Measurements from ENCODE around the gene RBM23.

RBM23 gene

DNA sequence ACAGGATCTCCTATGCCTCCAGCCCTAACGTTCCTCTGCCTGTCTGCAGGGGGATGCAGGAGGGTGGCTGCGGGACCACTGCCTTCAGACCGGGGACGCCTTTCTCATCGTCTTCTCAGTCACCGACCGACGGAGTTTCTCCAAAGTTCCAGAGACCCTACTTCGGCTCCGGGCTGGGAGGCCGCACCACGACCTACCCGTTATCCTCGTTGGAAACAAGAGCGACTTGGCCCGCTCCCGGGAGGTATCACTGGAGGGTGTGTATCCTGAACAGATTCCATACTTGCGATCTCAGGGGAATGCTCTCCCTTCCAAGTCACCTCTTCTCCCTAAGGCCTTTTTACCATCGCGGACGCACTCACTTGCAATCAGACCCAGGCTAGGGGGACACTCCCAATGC, 33.0 kb downstream of the RBM23 start:
- no peak for DNase-seq (ENCODE audit: low spot score)

DNA sequence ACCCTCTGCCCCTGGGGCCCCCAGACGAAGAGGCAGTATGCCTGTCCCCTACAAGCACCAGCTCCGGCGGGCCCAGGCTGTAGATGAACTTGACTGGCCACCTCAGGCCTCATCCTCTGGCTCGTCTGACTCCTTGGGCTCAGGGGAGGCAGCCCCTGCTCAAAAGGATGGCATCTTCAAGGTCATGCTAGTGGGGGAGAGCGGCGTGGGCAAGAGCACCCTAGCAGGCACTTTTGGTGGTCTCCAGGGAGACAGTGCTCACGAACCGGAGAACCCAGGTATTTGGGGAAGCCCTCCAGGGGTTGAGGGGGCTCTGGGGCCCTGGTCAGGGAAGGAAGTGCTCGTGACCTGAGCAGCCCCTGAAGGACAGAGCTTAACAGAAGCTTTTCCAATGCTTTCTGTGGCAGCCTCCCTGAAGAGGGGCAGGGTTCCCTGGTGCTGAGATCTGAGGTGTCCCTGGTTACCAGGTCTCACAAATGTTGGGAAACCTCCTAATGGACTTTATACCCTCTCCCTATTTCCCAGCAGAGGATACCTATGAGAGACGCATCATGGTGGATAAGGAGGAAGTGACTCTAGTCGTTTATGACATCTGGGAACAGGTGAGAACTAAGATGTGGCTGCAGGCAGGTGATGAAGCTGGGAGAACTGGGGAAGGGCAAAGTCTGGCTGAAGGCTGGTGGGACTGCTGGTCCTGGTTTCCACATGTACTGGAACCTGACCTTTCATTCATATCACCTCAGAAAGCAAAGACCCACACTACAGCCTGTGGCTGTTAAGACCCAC, 34.0 kb downstream of the RBM23 start:
- DNase-seq (ENCODE audit: low spot score) = no peak

DNA sequence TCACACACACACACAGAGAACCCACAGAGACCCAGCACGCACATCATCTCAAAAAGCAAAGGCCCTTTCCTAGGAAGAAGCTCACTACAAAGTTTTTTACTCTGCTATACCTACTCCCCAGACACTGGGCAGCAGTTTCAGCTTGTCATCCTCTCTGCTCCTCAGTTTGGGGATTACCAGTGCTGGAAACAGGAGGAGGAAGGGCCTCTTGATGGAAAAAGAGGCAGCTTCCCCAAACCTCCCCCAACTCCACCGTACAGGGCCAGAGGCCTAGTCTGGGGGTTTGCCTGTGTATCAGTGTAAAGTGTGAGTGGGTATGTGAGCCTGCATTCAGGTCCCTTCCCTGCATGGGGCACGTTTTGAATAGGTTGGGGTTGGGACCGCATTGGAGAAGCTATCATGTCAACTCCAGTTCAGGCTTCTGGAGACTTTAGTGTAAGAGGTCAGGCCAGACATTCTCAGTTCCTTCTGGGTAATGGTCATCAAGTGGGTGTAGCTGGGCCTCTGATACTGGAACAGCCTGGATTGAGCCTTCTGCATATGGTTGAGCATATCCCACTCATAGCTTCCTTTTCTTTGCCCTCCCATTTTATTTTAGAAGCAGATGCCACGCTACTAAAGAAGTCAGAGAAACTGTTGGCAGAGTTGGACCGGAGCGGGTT, 34.7 kb downstream of the RBM23 start:
- DNase-seq (ENCODE audit: low spot score) = no peak

DNA sequence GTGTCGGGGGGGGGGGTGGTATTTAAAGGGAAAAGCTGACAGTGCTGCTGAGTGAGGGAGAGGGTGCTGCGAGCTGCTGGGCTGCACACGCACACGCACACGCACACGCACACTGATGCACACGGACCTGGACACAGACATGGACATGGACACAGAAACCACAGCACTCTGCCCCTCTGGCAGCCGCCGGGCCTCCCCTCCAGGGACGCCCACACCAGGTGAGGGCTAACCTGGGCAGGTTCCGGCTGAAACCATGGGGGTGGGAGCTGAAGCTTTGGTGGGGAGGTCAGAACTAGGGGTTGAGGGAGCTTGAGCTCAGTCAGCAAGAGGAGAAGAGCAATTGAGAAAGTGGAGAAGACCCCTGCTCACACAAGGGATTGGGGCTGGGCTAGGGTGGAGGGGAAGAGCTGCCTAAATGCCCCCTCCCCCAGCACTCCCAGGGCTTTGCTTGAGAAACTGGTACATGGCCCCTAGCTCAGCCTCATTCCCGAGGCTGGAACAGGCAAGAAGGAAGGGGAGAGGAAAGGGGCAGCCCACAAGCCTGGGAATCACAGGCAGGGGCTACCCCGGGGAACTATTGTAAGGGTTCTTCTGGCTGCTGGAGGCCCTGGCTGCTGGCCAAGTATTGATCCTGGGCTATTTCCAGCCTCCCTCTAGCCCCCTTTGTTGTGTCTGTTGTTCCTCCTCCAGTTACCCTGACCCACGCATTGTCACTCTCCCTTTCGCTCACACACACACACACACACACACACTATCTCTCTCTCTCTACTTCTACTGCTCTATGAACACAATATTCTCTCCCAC, 35.6 kb downstream of the RBM23 start, which contains the start of gene REM2:
Gene REM2 (plus strand): TSS at position 50 of the 804 bp plus-strand sequence. CDS start 66 bp downstream, at position 116.
- DNase-seq (ENCODE audit: low spot score) = no peak

DNA sequence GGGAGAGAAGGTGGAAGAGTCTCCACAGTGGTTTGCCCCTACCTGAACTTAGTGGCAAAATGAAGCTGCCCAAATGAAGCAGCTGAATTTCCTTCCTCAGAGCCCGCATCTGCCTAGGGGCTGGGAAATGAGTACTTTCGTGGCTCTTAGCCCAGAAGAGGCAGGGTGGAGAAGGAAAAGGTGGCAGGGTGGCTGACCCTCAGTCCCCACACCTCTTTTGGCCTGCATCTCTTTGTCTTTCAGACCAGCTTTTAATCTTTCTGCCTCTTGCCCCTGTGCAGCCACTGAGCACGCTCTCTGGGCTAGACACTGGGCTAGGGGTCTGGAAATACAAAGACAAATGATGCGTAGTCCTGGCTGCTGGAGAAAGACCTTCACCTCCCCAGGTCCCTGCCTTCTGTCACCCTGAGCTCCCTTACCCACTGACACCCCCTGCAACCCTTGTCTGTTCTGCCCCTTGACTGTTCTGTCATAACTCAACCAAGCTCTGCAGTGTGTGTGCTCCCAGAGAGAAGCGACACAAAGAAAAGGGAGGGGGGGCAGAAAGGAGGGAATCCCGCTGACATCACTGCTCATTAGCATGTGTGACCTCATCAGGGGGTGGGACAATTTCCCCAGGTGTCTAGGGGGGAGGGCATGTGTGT, 36.3 kb downstream of the RBM23 start:
- no peak for DNase-seq (ENCODE audit: low spot score)

DNA sequence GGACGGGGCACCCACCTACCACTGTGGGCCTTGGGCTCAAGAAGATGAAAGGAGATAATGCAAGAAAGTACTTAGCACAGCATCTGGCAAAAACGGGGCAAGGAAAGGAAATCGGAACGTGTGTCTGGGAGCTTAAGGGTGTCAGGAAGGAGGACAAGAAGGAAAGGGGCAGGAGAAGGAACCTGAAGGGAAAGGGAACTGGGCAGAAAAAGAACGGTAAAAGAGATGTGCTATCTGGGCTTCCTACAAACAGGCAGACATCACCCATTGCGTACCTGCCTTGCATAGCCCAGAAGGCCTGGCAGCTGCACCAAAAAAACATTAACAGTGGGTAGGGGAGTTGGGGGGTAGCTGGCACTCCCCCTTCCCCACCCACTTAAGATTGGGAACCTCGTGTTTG, 36.9 kb downstream of the RBM23 start:
- no peak for DNase-seq (ENCODE audit: low spot score)

DNA sequence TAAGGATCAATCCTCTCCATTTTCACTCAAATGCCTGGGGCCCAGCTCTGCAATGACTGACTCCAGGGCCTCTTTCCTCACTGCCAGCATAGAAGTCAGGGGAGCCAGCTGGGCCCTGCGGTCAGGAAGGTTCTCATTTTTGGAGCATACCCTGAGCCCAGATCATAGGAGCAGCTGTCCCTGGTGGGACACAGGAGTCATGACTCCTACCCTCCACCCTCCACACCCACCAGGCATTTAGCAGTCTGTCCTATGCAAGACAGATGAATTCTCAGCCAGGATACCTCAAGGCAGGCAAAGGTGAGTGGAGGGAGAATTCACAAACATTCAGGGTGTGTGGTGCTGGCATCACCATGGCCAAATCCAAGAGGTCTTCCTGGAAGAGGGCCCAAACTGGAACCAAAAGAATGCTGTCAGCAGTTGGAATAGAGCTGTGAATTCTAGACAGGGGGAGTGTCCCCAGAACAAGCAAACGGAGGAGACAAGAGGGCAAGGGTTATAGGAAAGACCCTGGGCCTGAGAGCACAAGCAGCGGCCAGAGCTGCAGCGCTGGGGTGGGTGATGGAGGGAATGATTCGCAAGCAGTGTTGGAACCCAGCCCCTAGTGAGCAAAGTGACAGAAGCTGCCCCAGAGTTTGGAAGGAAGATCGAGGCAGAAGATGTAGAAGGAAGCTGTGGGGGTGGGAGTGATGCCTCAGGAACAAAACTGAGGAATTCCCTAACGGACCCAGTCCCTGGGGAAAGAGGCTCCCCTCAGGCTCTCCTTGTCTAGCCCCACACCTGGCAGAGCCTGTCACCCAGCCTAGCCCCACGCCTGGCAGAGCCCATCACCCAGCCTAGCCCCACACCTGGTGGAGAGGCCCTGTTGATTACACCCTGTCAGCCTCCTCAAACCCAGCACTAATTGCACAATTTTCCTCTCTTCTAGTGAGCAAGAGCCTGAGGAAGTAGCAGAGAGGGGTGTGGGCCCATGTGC, 40.4 kb downstream of the RBM23 start:
- no peak for DNase-seq (ENCODE audit: low spot score)

- DNase-seq (ENCODE audit: low spot score) = no peak
These were observed 41.9 kb downstream of the RBM23 start for GRCh38 chr14:22877000-22877501.

GRCh38 chr14:22875748-22876319, 43.1 kb downstream of the RBM23 start:
- no peak for DNase-seq (ENCODE audit: low spot score)

- DNase-seq (ENCODE audit: low spot score) = no peak
These were observed 43.8 kb downstream of the RBM23 start for GRCh38 chr14:22875003-22875747.

GRCh38 chr14:22872833-22873520, 46.0 kb downstream of the RBM23 start:
- no peak for DNase-seq (ENCODE audit: low spot score)

DNA sequence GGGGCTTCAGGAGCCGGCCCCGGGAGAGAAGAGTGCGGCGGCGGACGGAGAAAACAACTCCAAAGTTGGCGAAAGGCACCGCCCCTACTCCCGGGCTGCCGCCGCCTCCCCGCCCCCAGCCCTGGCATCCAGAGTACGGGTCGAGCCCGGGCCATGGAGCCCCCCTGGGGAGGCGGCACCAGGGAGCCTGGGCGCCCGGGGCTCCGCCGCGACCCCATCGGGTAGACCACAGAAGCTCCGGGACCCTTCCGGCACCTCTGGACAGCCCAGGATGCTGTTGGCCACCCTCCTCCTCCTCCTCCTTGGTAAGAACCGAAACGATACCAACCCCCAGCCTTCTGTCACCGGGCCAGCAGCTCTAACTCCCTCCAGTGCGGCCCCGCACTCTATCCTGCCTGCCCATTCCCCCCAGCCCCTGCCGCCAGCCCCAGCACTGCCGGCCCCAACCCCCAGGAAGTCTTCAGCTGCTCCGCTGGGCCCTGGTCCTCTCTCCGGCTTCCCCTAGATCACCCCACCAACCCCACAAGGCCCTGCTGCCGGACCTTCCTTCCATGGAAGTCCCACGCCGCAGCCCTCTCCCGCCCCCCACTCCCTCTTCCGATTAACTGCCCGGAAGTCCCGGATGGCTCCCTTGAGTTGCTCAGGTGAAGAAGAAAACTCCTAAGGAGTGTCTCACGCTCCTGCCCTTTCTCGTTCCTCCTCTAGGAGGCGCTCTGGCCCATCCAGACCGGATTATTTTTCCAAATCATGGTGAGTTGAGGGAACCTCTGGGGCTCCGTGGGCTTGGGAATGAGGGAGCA, 46.7 kb downstream of the RBM23 start:
- peak; percentile 88 for DNase-seq (ENCODE audit: low spot score)

DNA sequence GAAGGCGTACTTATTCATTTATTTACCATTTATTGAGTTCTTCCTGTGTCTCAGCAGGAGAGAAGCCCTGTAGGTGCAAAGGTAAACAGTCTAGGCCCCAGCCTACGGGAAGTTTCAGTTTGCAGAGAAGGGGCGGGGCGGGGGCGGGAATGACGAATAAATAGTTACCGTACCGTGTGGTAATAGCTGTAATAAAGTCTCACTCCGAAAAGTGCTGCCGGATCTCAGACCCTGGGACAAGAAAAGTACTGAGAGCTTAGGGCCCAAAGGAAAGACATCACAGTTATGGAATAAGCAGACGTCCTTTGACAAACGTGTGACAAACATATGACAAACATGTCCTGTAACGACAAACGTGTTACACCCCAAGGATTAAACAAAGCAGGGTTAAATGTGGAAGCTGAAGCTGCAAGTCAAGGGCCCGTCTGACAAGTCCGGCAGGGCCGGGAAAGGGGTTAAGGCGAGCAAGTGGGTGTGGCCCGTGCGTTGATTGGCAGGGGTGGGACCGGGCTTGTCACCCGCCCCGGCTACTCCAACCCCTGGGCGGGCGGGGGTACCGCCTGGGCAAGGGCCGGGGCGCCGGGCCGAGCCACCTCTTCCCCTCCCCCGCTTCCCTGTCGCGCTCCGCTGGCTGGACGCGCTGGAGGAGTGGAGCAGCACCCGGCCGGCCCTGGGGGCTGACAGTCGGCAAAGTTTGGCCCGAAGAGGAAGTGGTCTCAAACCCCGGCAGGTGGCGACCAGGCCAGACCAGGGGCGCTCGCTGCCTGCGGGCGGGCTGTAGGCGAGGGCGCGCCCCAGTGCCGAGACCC, 47.5 kb downstream of the RBM23 start, which contains the start of gene LRP10:
Gene LRP10 (plus strand): TSS at position 517 of the 809 bp plus-strand sequence. CDS start 564 bp downstream, outside the sequence.
- DNase-seq (ENCODE audit: low spot score) = peak; percentile 89

DNA sequence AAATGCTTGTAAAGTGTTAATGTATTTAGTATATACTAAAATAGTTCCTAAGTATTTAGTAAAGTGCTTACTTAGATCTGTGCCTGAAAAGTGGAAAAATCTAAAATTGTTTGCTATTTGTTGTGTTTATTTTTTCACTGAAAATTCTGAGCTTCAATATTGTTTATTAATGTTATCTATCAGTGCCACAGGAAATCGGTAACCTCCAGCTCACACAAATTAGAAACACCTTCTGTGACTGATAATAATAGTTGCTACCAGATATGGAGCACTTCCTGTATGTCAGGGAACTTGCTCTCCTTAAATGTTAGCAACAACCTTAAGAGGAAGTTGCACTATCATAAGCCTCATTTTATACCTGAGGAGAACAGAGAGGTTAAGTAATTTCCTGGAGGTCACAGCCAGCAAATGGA, 48.1 kb downstream of the RBM23 start:
- DNase-seq (ENCODE audit: low spot score) = peak; percentile 70

- no peak for DNase-seq (ENCODE audit: low spot score)
These were observed 52.1 kb downstream of the RBM23 start for GRCh38 chr14:22866874-22867273.

DNA sequence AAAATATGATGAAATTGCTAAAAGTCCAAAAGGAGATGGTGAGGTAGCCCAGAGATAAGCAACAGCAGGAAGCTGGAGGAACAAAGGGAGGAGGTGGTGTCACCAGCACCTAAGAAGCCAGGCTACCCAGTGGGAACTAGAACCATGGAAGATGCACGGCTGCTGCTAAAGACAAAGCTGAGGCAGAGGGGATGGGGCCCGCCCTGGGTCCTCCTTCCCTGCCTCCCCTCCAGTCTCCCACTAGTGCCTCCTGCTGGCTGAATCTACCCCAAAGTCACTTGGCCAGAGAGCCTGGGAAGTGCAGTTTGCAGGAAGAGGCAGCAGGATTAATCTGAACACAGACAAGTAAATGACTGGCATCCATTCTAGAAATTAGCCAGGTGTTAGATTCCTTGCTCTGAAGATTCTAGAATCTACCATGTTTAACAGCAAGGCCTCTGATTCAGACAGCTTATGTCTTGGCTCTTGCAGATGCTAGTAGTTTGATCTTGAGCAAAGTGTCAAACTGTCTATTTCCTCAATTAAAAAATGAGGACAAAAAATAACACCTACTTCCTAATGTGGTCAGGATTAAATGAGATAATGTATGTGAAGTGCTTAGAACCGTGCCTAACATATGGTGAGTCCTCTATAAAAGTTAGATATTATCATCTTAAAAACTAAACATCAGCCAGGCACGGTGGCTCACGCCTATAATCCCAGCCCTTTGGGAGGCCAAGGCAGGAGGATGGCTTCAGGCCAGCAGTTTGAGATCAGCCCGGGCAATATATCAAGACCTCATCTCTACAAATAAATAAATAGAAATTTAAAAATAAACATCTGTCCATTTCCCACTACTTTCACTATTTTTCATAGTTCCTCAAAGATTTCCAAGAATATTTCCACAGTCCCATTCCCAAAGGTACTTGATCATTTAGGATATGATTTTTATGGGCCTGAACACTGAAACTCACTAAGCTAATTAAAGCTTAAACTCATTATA, 53.2 kb downstream of the RBM23 start:
- no peak for DNase-seq (ENCODE audit: low spot score)

All from hematopoietic multipotent progenitor cell treated with erythropoietin and hydrocortisone succinate and interleukin-3 and kit ligand, for 15 days (in vitro differentiated cells).